Brain pericyte (primary cell): ENCODE measurements around the gene CCER1.
"Not testable (repeated sequence)": the region's sequence is repeated elsewhere in the genome, so short reads cannot be mapped to it uniquely, and the experiment has no call there.

Experiments
- DNase-seq: peaks from one replicate; pipeline ENCODE4 v3.0.0-alpha.2; 2012; ENCODE audit warnings: low read depth, low spot score

Gene CCER1, protein sequence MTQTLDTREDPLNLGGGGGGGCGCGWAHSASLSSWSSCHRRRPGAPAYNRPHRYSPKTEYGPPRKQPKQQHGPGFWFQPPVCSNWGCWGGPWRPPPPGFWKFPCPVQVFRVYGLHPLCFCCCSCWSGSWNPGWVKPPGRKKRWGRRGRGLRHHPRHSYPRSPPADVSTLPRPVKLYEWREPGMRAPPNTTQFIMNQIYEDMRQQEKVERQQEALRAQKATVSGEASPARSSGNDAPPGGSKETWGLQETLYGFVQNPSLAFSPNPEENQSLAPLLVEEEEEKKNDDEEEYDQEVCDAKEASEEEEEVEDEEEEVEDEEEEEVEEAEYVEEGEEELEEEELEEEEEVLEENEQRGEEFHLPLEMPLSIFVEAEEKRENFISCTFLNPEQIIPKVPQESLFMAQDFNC

DNA sequence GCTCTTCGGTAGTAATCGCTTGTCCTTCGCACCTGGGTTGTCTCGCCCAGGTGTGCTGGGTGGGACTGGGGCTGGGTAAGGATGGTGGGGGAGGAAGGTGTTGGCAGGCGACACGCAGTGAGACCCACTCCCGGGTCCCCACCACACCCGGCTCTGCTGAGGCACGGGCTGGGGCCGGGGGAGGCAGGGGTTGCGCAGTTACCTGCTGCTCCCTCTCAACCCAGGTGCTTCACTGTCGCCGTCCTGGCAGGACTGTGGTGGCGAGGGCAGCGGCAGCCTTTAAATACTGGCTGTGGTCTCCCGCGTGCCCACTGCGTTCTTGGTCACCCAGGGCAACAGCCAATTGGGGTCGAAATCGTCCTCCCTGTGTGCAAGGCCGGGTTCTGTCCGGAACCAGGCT, at the start of gene CCER1:
TSS of gene CCER1 (minus strand) at position 256 of the 400 bp plus-strand sequence. CDS start 434 bp downstream, outside the sequence.
- DNase-seq, result no peak

DNA sequence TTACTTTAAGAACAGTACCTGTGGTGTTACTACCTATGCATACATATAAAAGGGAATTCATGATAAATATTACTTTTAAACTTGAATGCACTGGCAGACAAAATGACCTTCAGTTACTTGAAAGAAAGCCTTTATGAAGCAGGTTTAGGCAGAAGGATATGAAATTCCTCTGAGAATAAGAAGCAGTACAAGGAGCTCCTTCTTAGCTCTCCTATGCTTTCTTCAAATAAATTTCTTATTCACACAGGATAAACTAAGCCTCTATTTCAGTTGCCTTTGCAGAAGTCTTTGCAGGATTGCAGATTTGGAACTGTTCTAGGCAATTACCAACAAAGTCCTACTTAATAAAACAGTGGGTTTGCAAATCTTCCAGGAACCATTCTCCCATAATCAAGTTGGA, 48.8 kb upstream of the CCER1 start:
- no peak for DNase-seq

GRCh38 chr12:91001306-91001705, 46.3 kb upstream of the CCER1 start:
- no peak for DNase-seq

DNA sequence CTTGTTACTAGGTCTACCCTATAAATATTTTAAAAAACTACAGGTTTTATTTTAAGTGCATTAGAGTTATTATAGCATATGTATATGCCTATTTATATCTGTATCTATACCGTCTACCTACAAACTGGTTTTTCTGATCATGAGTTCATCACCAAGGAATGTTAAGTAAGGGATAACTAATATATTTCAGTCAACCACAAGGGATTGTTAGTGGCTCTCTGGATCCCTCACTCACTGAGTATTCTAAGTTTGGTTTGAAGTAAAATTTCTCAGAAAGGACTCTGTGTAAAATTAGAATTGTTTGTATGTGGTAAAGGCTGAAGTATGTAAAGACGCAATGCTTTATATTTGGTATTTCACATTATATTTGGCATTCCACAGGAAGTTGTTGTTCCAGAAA, 45.0 kb upstream of the CCER1 start:
- DNase-seq, result no peak

DNA sequence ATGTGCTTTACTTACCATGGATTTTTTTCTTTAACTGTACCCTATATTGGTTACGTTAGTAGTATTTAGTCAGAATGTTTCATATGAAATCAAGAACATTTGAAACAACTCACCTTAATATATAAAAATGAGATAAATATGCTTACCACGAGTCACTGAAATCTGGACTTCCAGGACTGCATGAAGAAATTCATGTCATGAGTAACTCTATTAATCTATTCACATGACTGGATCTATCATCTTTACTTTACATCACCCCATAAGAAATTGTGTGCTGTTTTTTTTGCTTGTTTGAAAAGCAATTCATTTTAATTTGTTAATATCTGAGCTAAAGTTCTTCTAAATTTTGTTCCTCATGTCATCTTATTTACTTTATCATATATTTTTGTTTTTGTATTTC, 44.6 kb upstream of the CCER1 start:
- DNase-seq, result no peak

DNA sequence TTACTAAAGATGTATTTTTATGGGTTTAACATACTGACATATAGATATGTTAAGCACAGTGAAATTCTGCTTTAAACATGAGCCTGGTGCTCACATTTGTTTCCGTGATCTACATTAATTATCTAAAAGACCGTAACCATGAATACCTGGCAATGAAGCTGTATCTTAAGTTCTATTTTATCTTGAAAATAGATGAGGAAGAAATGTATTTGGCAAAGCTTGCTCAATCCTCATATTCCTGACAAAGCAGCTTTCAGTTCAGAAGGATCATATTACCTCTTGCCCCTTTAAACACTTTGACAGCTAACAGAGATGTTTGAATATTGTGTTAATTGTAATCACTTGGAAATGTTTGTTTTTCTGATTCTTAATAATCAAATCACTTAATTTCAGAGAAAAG, 40.0 kb upstream of the CCER1 start:
- DNase-seq, result no peak

DNA sequence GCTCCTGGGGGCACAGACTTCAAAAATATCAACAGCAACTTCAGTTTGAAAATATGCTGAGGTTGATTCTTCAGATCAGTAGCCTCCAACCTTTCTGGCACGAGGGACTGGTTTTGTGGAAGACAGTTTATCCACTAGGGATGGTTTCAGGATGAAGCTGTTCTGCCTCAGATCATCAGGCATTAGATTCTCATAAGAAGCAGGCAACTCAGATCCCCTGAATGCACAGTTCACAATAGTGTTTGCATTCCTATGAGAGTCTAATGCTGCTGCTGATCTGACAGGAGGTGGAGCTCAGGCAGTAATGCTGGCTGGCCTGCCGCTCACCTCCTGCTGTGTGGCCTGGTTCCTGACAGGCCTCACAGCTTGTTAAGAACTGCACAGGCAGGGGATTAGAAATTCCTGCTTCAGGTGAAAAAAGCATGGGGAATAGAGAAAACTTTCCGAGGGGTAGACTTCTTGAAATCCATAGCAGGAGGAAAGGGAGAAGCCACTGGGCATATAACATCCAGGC, 37.0 kb upstream of the CCER1 start:
- DNase-seq, result no peak

GRCh38 chr12:90990611-90991010, 35.6 kb upstream of the CCER1 start:
- DNase-seq, result no peak

GRCh38 chr12:90989686-90990111, 34.7 kb upstream of the CCER1 start:
- no peak for DNase-seq

DNA sequence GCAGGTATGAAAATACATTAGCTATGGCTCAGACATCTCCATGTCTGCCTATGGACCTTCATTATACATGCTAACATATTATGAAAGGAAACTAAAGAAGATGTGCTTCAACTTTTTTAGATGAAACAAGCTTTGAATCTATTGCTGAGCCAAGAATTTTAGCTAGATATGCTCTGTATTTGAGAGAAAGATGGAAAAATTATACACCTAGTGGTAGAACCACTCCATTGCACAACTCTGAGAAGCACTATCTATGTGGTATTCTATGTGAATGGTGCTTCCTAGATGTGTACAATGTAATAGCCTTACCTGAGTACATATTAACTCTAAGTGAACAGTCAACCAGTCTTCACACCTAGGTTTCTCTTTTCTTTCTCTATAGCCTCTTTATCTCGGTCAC, 32.5 kb upstream of the CCER1 start:
- no peak for DNase-seq

- DNase-seq, result no peak
Measured at GRCh38 chr12:90987101-90987500, 32.1 kb upstream of the CCER1 start.

DNA sequence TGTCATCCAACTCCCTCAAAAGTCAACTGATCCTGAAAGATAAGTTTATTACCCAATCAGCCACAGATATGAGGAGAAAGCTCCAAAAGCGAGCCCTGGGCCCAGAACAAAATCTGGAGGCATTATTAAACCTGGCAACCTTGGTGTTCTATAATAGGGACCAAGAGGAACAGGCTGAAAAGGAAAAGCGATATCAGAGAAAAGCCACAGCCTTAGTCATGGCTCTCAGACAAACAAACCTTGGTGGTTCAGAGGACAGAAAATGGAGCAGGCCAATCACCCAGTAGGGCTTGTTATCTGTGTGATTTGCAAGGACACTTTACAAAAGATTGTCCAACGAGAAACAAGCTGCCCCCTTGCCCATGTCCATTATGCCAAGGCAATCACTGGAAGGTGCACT, 30.4 kb upstream of the CCER1 start:
- DNase-seq, result not testable (repeated sequence)

GRCh38 chr12:90984114-90984513, 29.1 kb upstream of the CCER1 start:
- DNase-seq, result no peak

- no peak for DNase-seq
Measured at GRCh38 chr12:90982170-90982569, 27.2 kb upstream of the CCER1 start.

DNA sequence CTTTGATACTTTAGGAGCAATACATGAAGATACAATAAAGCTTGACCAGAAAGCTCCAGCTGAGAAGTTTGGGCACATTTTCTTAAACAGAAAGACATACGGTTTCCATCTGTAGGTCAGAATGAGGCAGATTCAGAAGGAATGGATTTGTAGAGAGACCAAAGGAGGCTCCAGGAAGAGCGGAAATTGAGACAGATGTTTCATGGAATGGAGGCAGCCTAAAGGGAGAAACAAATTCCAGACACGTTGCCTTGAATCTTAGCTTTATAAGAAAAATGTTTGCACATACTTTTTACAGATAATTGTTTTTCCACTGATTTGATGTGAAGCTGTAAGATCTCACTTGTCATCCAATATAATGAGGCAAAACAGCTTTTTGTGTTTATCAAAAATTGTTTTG, 25.0 kb upstream of the CCER1 start:
- no peak for DNase-seq

- no peak for DNase-seq
Measured at GRCh38 chr12:90979019-90979418, 24.0 kb upstream of the CCER1 start.

DNA sequence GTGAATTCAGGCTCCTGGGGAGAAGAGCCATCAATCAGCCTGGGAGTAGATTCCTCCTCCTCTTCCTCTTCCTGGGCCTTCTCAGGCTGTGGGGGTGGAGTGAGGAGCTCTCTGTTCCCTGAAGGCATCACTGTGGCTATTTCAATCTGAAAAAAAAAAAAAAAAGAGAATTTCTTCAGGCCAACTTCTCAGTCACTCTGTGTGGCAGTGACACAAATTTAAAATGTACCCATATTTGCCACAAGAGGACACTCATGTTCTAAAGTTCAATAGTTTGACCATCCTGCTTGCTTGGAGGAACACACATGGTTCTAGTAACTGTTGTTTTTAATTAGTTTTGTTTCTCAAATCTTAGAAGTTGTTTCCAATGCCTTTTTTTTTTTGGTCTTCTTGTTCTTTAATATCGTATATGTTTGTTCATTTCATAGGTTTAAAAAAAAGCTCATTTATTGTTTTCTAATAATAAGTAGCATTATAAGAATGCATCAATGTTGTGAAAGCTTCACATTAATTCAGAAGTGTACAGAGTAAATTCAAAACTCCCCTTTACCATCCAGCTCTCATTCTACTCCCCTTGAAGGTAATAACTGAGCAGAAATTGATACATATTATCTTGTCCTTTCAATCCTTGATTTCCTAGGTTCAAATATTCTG, 23.3 kb upstream of the CCER1 start:
- peak; percentile 33 for DNase-seq

DNA sequence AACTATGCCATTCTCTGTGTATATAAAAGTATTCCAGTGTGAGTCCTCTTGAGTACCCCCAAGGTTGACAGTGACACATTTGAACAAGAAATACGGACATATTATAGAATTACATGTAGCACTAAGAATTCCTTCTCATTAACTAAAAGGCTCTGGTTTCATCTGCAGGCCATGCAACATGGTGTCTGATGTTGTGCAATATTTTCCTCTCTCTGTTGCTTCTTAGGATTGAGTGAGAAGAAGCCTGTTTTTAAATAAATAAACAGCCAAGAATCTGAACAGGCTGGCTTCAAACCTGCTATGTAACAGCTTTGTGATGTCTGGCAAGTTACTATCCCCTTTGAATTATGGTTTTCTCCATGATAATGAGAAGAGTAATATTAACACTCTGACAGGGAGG, 22.2 kb upstream of the CCER1 start:
- DNase-seq, result no peak

- no peak for DNase-seq
Measured at GRCh38 chr12:90974286-90974685, 19.3 kb upstream of the CCER1 start.

- DNase-seq, result no peak
Measured at GRCh38 chr12:90972226-90972625, 17.2 kb upstream of the CCER1 start.

DNA sequence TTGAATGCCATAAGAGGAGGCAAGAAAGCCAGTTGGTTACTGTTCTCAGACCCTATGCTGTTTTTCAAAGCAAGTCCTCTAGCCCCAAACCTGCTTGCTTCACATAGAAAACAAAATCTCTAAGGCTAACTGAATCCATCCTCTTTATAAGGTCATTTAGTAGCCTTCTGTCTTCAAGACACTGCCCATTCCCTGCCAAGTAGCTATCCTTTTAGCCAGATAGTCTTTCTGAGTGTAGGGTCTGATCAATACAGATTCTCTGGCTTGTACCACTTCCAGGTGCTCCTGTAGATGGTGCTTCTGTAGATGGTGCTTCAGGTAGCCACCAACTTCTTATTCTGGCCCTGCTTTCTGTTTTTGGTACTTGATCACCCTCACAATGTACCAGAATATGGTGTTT, 15.9 kb upstream of the CCER1 start:
- no peak for DNase-seq

DNA sequence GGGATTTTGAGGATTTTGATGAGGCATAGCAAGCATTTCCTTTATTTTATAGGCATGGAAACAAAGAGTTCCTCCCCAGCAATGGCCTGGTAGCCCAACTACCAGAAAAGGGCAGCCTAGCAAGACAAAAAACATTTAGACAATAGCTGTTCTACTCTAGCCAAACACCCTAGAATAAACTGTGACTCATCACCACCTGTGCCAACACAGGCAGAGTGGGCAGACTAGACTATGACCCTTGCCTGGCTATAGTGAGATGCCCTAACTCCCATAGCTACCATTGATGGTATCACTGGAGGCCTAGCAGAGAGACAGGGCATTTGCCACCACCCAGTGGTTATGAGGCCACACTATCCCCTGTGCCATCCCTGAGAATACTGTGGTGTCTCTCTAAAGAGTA, 15.5 kb upstream of the CCER1 start:
- no peak for DNase-seq

- DNase-seq, result no peak
Measured at GRCh38 chr12:90969851-90970250, 14.9 kb upstream of the CCER1 start.
